A673 (cell line): Measurements from ENCODE around the gene ABHD6.

Experiments used
- EZH2 ChIP-seq: fragments of 200-600 bp; sonication (generic); IDR thresholded peaks from 2 replicates; pipeline ENCODE4 v1.6.1; 2017; ENCODE audit warnings: borderline replicate concordance, low read depth, mild to moderate bottlenecking, mixed read lengths, antibody characterized with exemption, low read length; ENCODE audit not compliant: poor library complexity, severe bottlenecking
- TF ChIP-seq, protein P1 (sequence below): fragments of 300-800, 200-600 bp; sonication (generic); conservative IDR thresholded peaks from 2 replicates; pipeline ENCODE4 v1.5.1; 2017; ENCODE audit warnings: low read depth, mild to moderate bottlenecking, antibody characterized with exemption, low read length, moderate library complexity, mixed read lengths

DNA sequence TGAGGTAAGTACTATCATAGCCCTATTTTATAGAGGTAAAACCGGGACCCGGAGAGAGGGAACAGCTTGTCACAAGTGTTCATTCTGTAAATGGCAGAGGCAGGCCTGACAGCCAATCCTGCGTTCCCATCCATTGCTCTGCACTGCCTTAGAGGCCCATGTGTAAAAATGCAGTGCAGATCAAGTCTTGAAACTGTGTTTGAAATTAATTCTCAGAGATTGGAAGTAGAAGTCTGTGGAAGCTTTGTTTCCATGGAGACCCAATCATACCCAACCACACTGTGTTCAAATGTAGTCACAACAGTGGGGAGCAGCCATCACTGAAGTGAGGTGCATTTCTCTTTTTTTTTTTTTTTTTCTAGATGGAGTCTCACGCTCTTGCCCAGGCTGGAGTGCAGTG, 13.7 kb upstream of the ABHD6 start:
- TF ChIP-seq, protein P1, sequence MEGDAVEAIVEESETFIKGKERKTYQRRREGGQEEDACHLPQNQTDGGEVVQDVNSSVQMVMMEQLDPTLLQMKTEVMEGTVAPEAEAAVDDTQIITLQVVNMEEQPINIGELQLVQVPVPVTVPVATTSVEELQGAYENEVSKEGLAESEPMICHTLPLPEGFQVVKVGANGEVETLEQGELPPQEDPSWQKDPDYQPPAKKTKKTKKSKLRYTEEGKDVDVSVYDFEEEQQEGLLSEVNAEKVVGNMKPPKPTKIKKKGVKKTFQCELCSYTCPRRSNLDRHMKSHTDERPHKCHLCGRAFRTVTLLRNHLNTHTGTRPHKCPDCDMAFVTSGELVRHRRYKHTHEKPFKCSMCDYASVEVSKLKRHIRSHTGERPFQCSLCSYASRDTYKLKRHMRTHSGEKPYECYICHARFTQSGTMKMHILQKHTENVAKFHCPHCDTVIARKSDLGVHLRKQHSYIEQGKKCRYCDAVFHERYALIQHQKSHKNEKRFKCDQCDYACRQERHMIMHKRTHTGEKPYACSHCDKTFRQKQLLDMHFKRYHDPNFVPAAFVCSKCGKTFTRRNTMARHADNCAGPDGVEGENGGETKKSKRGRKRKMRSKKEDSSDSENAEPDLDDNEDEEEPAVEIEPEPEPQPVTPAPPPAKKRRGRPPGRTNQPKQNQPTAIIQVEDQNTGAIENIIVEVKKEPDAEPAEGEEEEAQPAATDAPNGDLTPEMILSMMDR: no peak
- no peak for TF ChIP-seq EZH2
